NCI-H2196 (cell line): Measurements from ENCODE around the gene HIF3A.
"Not testable (repeated sequence)": the region's sequence is repeated elsewhere in the genome, so short reads cannot be mapped to it uniquely, and the experiment has no call there.

Experiments
- DNase-seq: peaks from one replicate; lab custom pipeline; 2025; ENCODE audit not compliant: unreplicated experiment; lab: John Stamatoyannopoulos, UW

Gene HIF3A

GRCh38 chr19:46296722-46297461, at the start of gene HIF3A:
TSS of gene HIF3A (plus strand) at chr19:46297042. CDS start at chr19:46297077, 35 bp downstream.
- no peak for DNase-seq

- DNase-seq: no peak
These were observed 46.6 kb upstream of the HIF3A start for GRCh38 chr19:46250076-46250735.

- peak; percentile 33 for DNase-seq
These were observed 45.4 kb upstream of the HIF3A start for GRCh38 chr19:46251416-46251815.

- DNase-seq: no peak
These were observed 42.1 kb upstream of the HIF3A start for GRCh38 chr19:46254776-46255175.

GRCh38 chr19:46256855-46257254, 40.0 kb upstream of the HIF3A start:
- no peak for DNase-seq

- not testable (repeated sequence) for DNase-seq
These were observed 35.3 kb upstream of the HIF3A start for GRCh38 chr19:46261501-46261900.

GRCh38 chr19:46262684-46263296, 34.1 kb upstream of the HIF3A start:
- peak; percentile 87 for DNase-seq

GRCh38 chr19:46264801-46265200, 32.0 kb upstream of the HIF3A start:
- DNase-seq: not testable (repeated sequence)

- peak; percentile 79 for DNase-seq
These were observed 31.5 kb upstream of the HIF3A start for GRCh38 chr19:46265217-46265828.

- DNase-seq: no peak
These were observed 27.7 kb upstream of the HIF3A start for GRCh38 chr19:46269101-46269500.

GRCh38 chr19:46270521-46271256, 26.2 kb upstream of the HIF3A start:
- DNase-seq: no peak

GRCh38 chr19:46271481-46272197, 25.2 kb upstream of the HIF3A start:
- DNase-seq: no peak

- DNase-seq: not testable (repeated sequence)
These were observed 22.9 kb upstream of the HIF3A start for GRCh38 chr19:46273931-46274330.

- no peak for DNase-seq
These were observed 17.7 kb upstream of the HIF3A start for GRCh38 chr19:46279177-46279576.

GRCh38 chr19:46283771-46284170, 13.1 kb upstream of the HIF3A start:
- no peak for DNase-seq

GRCh38 chr19:46284635-46285034, 12.2 kb upstream of the HIF3A start:
- no peak for DNase-seq

- no peak for DNase-seq
These were observed 9.3 kb upstream of the HIF3A start for GRCh38 chr19:46287585-46287984.

- peak; percentile 41 for DNase-seq
These were observed 7.8 kb upstream of the HIF3A start for GRCh38 chr19:46288896-46289588.

- DNase-seq: no peak
These were observed 6.9 kb upstream of the HIF3A start for GRCh38 chr19:46289724-46290619.
